Common myeloid progenitor, CD34-positive (primary cell): ENCODE results near the gene GSG1L.

Experiments used
- CTCF ChIA-PET: fragments of 350-600 bp; sonication (Branson Sonifier 250); formaldehyde crosslinking; loops from one replicate; lab custom pipeline; 2021; ENCODE audit warnings: antibody characterized with exemption; lab: Charles Lee
- POLR2A ChIA-PET: fragments of 350-600 bp; sonication (Branson Sonifier 250); formaldehyde crosslinking; loops from one replicate; lab custom pipeline; 2021; ENCODE audit warnings: antibody characterized with exemption; lab: Charles Lee
- DNase-seq, 3 donors: peaks; one replicate each; pipeline versions ENCODE4 v3.0.0 to v3.0.0-alpha.2; 2013
- H3K27ac ChIP-seq, 2 experiments: 1 replicate in 1 of 2; 2 replicates in 1 of 2; pipeline ENCODE4 v1.7.0; 2013; ENCODE audit warnings: inconsistent platforms in 2 of 2, low read length in 2 of 2, mild to moderate bottlenecking in 2 of 2, low read depth in 1 of 2, moderate library complexity in 1 of 2; ENCODE audit not compliant: severe bottlenecking in 2 of 2, insufficient read depth in 1 of 2, poor library complexity in 1 of 2
- H3K27me3 ChIP-seq, 5 experiments: replicated peaks in 2 of 5; 1 replicate in 3 of 5; 2 replicates in 2 of 5; pipeline versions ENCODE4 v1.6.1 to v1.7.0; 2013; ENCODE audit warnings: low read length in 4 of 5, mild to moderate bottlenecking in 2 of 5, moderate library complexity in 2 of 5, inconsistent platforms in 1 of 5; ENCODE audit not compliant: insufficient read depth in 5 of 5, control insufficient read depth in 4 of 5
- H3K36me3 ChIP-seq, 4 experiments: 1 replicate in 2 of 4; 2 replicates in 2 of 4; pipeline versions ENCODE4 v1.6.1 to v1.7.0; 2013; ENCODE audit warnings: low read length in 3 of 4, control low read depth in 1 of 4, mild to moderate bottlenecking in 1 of 4; ENCODE audit not compliant: control insufficient read depth in 4 of 4, insufficient read depth in 4 of 4
- H3K4me1 ChIP-seq, 4 experiments: 1 replicate in 3 of 4; 2 replicates in 1 of 4; pipeline versions ENCODE4 v1.6.1 to v1.7.1; 2013; ENCODE audit warnings: low read length in 3 of 4, mild to moderate bottlenecking in 3 of 4, control low read depth in 1 of 4, inconsistent platforms in 1 of 4, moderate library complexity in 1 of 4; ENCODE audit not compliant: control insufficient read depth in 4 of 4, insufficient read depth in 4 of 4; ENCODE audit errors: control extremely low read depth in 1 of 4
- H3K4me3 ChIP-seq, 7 experiments: 1 replicate in 4 of 7; 2 replicates in 3 of 7; pipeline versions ENCODE4 v1.5.1 to v1.7.0; 2013; ENCODE audit warnings: mild to moderate bottlenecking in 7 of 7, low read length in 6 of 7, moderate library complexity in 6 of 7, inconsistent platforms in 2 of 7, low read depth in 2 of 7, control low read depth in 1 of 7; ENCODE audit not compliant: insufficient read depth in 4 of 7, control insufficient read depth in 1 of 7; ENCODE audit errors: extremely low read depth in 1 of 7
- H3K9me3 ChIP-seq, 5 experiments: 1 replicate in 4 of 5; 2 replicates in 1 of 5; pipeline versions ENCODE4 v1.6.1 to v1.7.1; 2013; ENCODE audit warnings: low read length in 4 of 5, mild to moderate bottlenecking in 2 of 5, inconsistent platforms in 1 of 5, low read depth in 1 of 5, moderate library complexity in 1 of 5; ENCODE audit not compliant: control insufficient read depth in 4 of 5, insufficient read depth in 2 of 5; ENCODE audit errors: control extremely low read depth in 1 of 5
- WGBS: methylation state at CpG from one replicate; pipeline ENCODE4 v1.1.5; 2013; ENCODE audit not compliant: insufficient coverage; 5-methylcytosine and 5-hydroxymethylcytosine counted together

GSG1L gene

DNA sequence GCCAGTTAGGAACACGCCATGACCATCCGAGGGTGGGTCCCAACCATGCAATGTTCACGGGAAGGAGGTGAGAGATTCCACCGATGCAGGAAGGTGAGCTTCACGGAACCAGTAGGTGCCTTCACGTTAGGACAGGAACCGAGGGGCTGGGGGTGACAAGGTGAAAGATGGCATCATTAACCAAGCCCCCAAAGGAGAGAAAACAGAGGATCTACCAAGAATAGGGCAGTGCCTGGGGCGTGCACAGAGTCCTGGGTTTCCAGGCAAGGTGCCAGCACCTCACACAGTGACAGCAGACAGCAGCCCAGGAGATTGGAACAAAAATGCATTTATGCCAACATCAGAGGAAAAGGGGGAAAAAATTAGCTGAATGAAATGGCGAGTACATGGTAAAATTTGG lies 137.9 kb downstream of the GSG1L start:
- WGBS, result 76% methylated on average over 8 of the region's 9 CpGs

DNA sequence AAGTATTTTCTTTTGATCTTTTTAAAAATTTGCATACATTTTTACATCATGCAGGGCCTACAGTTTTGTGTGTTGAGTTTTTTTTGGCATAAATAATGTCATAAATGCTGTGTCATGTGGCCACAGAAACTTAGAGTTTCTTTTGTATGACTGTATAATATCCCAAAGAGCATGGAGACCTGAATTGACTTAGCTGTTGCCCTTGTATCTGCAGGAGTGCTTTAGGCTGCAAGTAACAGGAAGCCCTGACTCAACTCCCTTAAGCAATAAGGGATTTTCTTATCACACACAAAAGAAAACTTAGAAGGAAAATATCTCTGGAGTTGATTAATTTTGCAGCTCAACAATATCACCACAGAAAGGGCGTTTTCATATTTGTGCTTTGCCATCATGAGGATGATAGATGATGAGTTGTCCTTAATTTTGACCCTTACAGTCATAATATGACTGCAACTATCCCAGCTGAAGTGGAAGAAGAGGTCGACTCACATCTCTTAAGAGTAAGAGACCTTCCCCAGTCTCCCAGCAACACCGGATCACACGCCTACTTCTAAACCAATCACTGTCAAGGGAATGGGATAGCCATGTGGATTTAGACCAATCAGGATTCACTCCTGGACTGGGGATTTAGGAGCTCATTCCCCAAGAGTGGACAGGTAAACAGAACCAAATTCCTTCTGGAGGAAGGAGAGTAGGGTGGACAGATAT lies 138.9 kb downstream of the GSG1L start:
- WGBS, result no CpG with 5 or more reads among the region's 4 CpGs
- no peaks in the 10 kb centered on the region for H3K36me3 ChIP-seq
- no peaks in the 10 kb centered on the region for H3K4me1 ChIP-seq
- no peak overlapping the region for H3K4me3 ChIP-seq
- H3K27ac ChIP-seq, result no peak overlapping the region
- peaks cover 0 to 32% (median 4%) of the 10 kb centered on the region in 5 experiments for H3K27me3 ChIP-seq
- POLR2A ChIA-PET, result no interaction called here
- CTCF ChIA-PET, result no interaction called here
- no peaks in the 10 kb centered on the region for H3K9me3 ChIP-seq
- DNase-seq, result no peak

More for the DNA sequence above, 137.9 kb downstream of the GSG1L start:
- CTCF ChIA-PET, result interaction anchor here (1.0 kb wide), 1 partner anchor 9 kb away, joined by 3 read pairs; no protein-coding TSS in a partner anchor
- Histone ChIP-seq H3K9me3 (no peaks in the 10 kb centered on the region), H3K27ac (no peak overlapping the region), H3K36me3 (no peaks in the 10 kb centered on the region), H3K4me1 (no peaks in the 10 kb centered on the region), H3K4me3 (no peak overlapping the region), H3K27me3 (peaks cover 0 to 22% (median 4%) of the 10 kb centered on the region in 5 experiments)
- DNase-seq, result no peak
- POLR2A ChIA-PET, result no interaction called here

DNA sequence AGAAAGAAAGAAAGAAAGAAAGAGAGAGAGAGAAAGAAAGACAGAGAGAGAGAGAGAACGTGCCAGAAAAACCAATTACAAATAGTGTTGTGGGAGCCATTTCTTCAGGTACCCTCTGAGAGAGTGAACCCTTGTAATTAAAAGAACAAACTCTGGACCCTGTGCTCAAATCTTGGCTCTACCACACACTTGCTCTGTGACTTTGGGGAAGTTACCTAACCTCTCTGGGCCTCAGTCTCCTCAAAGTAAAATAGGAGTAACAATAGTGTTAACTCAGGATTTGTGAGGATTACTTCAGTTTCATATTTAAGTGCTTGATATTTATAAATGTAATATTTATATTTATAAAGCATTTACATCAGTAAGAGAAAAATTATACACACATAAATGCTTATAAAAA lies 139.8 kb downstream of the GSG1L start:
- Histone ChIP-seq H3K36me3 (no peaks in the 10 kb centered on the region), H3K27ac (no peak overlapping the region), H3K27me3 (peaks cover 0 to 40% (median 6%) of the 10 kb centered on the region in 5 experiments), H3K4me3 (no peak overlapping the region), H3K4me1 (no peaks in the 10 kb centered on the region), H3K9me3 (no peaks in the 10 kb centered on the region)
- ChIA-PET CTCF (no interaction called here), POLR2A (no interaction called here)
- no CpG with 5 or more reads among the region's 1 CpG for WGBS
- DNase-seq, result no peak

DNA sequence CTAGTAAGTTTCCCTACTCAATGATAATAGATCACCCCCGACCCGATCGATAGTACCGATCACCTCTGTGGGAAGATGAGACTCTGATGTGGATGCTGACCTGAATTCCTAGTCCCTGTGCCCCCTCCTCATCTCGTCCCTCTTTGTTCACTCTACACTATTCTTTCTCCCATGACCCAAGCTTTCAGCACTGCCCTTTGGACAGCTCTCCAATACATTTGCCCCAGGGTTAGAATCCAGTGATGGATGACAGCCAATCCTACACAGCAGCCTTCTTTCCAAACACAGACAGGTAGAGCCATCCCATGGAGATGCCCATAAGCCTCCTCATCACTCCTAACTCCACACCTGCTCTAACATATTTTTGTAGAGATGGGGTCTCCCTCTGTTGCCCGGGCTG lies 141.1 kb downstream of the GSG1L start:
- no peaks in the 10 kb centered on the region for H3K4me1 ChIP-seq
- CTCF ChIA-PET, result no interaction called here
- DNase-seq, result peak in 1 of 3 donors; percentile 2
- POLR2A ChIA-PET, result no interaction called here
- H3K36me3 ChIP-seq, result no peaks in the 10 kb centered on the region
- H3K27ac ChIP-seq, result no peak overlapping the region
- WGBS, result 53% methylated on average over 6 of the region's 6 CpGs
- H3K9me3 ChIP-seq, result no peaks in the 10 kb centered on the region
- H3K4me3 ChIP-seq, result no peak overlapping the region
- peaks cover 0 to 43% (median 6%) of the 10 kb centered on the region in 5 experiments for H3K27me3 ChIP-seq

DNA sequence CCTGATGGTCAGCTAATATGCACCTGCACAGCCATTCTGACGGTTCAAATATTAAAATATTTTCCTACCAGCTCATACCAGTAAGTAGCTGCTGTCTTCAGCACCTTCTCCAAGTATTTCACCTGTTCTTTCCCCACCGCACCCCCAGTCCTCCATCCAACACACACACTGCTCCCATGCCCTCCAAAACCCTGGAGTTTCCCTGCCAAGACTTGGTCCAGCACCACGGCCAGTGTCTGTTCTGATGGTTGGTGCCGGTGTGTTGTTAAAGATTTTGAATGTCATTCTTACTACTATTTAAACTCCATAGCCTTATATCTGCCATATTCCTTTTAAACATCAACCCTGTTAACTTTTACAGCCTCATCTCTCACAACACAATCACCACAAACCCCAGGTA lies 142.4 kb downstream of the GSG1L start:
- H3K4me3 ChIP-seq, result no peak overlapping the region
- no peak for DNase-seq
- no peaks in the 10 kb centered on the region for H3K9me3 ChIP-seq
- H3K27me3 ChIP-seq, result peaks cover 0 to 43% (median 6%) of the 10 kb centered on the region in 5 experiments
- no peak overlapping the region for H3K27ac ChIP-seq
- CTCF ChIA-PET, result no interaction called here
- no peaks in the 10 kb centered on the region for H3K36me3 ChIP-seq
- 100% methylated on average over 1 of the region's 4 CpGs for WGBS
- no peaks in the 10 kb centered on the region for H3K4me1 ChIP-seq
- POLR2A ChIA-PET, result no interaction called here

DNA sequence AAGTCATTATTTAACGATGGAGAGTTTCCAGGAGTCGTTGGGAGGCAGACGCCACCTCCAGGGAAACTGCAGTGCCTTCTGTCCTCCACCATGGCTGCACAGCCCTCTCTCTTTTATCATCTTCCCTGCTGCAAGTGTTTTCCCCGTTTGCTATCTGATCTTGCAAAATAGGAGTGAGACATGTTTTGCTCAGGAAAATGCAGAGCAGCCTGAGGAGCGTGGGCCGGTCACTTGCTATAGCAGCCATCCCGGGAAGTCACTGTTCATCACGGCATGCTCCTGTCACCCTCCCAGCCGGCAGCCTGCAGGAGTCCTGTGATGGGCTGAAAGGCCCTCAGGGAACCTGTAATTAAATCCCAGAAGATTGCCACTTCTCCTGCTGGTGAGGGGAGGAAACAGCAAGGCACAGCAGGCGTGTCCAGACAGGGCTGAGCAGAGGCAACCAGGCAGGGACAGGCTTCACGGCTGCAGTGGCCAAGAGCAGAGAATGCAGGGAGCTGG lies 143.1 kb downstream of the GSG1L start:
- H3K36me3 ChIP-seq, result no peaks in the 10 kb centered on the region
- H3K27me3 ChIP-seq, result peaks cover 0 to 44% (median 6%) of the 10 kb centered on the region in 5 experiments
- no peak overlapping the region for H3K27ac ChIP-seq
- WGBS, result 8% methylated on average over 10 of the region's 11 CpGs
- no peak for DNase-seq
- no peaks in the 10 kb centered on the region for H3K4me1 ChIP-seq
- POLR2A ChIA-PET, result no interaction called here
- CTCF ChIA-PET, result no interaction called here
- H3K9me3 ChIP-seq, result no peaks in the 10 kb centered on the region
- no peak overlapping the region for H3K4me3 ChIP-seq

DNA sequence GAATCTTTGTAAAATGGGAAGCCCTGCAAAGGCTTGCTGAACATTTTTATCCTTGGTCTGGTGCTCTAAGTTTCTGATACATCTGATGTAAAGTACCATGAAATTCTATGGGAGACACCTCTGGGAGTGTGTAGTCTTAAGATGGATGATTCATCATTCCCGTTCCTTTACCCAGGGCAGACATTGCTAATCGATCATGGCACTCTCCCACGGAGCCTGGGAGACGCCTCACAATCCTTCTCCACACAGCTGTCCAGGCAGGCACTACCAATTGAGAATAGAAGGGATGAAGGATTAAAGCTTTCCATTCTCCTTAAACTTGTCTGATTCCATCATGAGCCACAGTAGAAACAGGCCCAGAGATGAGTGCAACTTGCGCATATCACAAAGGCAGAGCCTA lies 144.8 kb downstream of the GSG1L start:
- POLR2A ChIA-PET, result no interaction called here
- CTCF ChIA-PET, result no interaction called here
- H3K36me3 ChIP-seq, result no peaks in the 10 kb centered on the region
- H3K27ac ChIP-seq, result no peak overlapping the region
- peaks cover 0 to 45% (median 6%) of the 10 kb centered on the region in 5 experiments for H3K27me3 ChIP-seq
- 91% methylated on average over 5 of the region's 5 CpGs for WGBS
- H3K9me3 ChIP-seq, result no peaks in the 10 kb centered on the region
- H3K4me3 ChIP-seq, result no peak overlapping the region
- no peaks in the 10 kb centered on the region for H3K4me1 ChIP-seq
- no peak for DNase-seq
